22Rv1 (cell line): ENCODE results near the gene CAMK1D.

Experiments used
- ZFX ChIP-seq: fragments of 450-650 bp; IDR thresholded peaks from 2 replicates; pipeline ENCODE4 v1.6.1; 2017; ENCODE audit warnings: antibody characterized with exemption, borderline replicate concordance
- TF ChIP-seq, protein P1 (sequence below): fragments of 450-650 bp; IDR thresholded peaks from 2 replicates; pipeline ENCODE4 v1.5.1; 2017; ENCODE audit warnings: mild to moderate bottlenecking

DNA sequence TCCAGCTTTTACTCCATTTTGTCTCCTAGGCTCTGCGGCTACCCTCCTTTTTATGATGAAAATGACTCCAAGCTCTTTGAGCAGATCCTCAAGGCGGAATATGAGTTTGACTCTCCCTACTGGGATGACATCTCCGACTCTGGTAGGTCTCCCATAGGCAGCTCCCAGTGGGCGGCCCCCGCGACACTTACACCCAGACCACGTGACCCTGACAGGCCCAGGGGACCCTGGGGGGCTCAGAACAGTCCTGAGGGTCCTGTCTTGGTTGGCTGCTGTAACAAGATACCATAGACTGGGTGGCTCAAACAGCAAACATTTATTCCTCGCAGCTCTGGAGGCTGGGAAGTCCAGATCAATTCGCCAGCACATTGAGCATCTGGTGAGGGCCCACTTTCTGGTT lies 464.8 kb downstream of the CAMK1D start:
- TF ChIP-seq, protein P1, sequence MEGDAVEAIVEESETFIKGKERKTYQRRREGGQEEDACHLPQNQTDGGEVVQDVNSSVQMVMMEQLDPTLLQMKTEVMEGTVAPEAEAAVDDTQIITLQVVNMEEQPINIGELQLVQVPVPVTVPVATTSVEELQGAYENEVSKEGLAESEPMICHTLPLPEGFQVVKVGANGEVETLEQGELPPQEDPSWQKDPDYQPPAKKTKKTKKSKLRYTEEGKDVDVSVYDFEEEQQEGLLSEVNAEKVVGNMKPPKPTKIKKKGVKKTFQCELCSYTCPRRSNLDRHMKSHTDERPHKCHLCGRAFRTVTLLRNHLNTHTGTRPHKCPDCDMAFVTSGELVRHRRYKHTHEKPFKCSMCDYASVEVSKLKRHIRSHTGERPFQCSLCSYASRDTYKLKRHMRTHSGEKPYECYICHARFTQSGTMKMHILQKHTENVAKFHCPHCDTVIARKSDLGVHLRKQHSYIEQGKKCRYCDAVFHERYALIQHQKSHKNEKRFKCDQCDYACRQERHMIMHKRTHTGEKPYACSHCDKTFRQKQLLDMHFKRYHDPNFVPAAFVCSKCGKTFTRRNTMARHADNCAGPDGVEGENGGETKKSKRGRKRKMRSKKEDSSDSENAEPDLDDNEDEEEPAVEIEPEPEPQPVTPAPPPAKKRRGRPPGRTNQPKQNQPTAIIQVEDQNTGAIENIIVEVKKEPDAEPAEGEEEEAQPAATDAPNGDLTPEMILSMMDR: no peak
- TF ChIP-seq ZFX: no peak
